GM15510 (cell line): Measurements from ENCODE around the gene HS3ST5.

ENCODE experiments used
- POLR2A ChIP-seq: IDR thresholded peaks from 3 replicates; pipeline ENCODE4 v1.6.1; 2011; ENCODE audit warnings: borderline replicate concordance; ENCODE audit not compliant: insufficient read length; ENCODE audit errors: extremely low read depth

Gene HS3ST5

DNA sequence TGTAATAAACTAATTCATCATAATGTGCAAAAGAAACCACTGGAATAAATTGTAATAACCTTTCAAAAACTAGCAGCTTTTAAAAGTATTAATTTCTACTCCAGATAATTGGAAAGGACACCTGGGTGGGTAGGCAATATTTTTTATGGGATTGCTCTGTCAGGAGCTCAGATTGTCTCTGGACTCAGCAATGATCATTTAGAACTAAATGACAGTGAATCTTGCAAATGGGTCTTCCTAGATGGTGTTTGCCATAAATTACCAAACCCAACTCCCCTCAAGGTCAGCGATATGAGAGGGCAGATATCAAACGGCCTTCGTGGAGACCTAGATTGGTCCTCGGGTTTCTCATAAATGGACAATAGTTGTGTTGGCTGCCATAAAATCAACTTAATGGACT lies 181.9 kb downstream of the HS3ST5 start:
- no peak for TF ChIP-seq POLR2A

DNA sequence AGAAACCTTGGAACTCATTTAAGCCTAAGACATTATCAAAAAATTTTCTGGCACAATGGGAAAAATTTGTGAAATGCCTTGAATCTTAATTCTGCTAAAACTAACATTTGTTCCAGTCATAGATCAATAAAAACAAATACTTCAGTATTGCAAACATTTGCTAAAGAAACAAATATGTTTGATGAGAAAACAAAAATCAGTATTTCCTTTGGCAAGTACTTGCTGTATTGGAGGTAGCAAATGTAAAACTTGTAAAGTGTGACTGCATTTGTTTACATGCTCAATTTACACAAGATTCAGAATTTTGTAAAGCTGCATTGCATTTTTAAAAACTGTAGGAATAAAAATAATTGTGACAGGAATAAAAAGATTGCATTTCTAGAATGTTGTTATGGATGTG lies 183.1 kb downstream of the HS3ST5 start:
- TF ChIP-seq POLR2A = no peak

DNA sequence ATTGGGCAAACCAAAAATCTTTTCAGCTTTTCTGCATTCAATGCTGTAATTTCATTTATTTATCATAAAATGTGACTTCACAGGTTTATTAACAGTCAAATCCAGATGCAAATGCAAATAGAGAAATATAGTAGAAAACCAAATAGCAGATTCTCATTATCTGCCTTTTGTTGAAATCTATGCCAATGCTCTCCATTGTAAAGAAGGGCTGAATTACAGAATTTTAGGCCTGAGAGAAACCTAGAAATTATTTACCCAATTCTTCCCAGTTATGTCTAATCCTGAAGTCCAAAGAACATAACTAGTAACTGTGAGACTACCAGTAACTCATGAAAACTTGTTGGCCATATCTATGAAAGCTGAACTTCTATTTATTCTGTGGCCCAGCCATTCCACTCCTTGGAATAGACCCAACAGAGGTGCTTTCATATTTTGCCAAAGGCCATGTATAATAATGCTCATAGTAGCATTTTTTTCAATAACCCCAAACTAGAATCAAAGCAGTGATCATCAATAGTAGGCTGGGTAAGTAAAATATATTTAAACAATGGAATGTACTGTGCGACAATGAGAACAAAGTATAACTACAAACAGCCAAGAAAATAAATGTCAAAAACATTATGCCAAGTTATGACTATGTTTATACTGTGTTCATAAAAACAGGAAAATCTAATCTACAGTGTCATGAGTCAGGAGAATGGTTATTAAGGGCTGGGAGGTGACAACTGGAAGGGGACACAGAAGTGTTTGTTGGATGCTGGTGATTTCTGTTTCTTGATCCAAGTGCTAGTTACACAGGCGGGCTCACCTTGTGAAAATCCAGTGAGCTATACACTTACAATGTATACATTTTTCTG lies 183.8 kb downstream of the HS3ST5 start:
- TF ChIP-seq POLR2A = no peak

DNA sequence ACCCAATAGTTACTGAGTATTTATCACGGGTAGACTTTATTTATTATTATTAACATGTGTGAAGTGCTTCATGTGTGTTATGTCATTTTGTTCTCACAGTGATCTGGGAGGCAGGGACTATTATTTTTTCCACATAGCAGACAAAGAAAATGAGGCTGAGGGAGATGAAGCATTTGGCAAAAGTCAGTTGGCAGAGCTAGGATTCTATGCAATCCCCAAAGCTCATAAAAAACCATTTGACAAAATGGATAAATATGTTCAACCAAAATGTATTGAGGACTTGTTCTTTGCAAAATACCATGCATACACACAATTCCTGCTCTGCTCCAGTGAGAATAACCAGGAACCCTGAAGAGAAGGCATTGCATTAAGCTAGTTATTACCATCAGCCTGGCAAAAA lies 184.4 kb downstream of the HS3ST5 start:
- TF ChIP-seq POLR2A = no peak

DNA sequence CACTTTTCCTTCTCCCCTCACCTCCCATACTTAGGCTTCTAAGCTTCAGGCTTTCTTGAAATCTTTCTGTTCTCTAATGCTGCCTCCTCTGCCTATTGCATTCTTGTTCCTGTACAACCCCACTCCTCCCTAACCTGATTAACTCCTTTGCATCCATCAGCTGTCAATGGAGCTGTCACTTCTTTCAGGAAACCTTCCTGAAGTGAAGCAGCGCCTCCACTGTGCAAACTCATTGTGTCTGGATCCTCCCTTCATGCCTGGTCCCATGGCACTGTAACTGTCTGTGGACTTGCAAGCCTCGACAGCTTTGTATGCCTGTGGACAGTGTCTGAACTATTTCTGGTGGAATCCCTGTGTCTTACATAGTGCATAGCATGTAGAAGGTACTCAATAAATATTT lies 185.0 kb downstream of the HS3ST5 start:
- TF ChIP-seq POLR2A = no peak

DNA sequence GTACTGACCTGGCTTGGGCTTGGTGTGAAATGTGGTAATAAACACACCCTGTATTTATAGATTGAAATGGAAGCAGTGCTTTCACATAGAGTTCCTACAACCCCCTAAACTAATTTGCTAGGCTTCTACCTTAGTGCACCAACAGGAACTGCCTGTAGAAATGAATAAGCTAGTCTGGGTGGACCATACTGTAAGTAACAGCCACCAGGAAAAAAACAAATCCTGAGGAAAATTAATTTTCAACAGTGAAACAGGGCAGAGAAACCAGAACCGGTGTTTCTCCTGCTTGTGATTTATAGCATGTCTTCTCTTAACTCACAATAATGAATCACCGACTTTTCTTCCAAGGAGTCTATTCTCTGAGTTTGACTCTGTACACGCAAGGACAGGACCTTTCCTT lies 187.1 kb downstream of the HS3ST5 start:
- TF ChIP-seq POLR2A = no peak

DNA sequence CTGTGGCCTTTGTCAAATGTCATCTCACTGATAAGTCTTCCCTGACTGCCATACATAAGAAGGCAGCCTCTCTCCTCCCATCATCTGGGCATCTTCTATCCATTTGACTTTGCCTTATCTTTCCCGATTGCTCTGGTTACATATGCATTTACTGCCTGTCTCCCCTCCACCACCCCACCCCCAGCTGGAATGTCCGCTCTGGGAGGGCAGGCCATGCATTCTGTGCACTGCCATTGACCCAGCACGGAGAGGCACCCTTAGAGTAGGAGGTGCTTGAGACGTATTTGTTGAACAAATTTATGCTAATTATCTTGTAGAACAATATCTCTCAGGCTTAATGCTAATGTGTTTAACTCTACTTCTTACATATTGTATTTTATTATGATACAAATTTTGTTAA lies 188.0 kb downstream of the HS3ST5 start:
- no peak for TF ChIP-seq POLR2A

DNA sequence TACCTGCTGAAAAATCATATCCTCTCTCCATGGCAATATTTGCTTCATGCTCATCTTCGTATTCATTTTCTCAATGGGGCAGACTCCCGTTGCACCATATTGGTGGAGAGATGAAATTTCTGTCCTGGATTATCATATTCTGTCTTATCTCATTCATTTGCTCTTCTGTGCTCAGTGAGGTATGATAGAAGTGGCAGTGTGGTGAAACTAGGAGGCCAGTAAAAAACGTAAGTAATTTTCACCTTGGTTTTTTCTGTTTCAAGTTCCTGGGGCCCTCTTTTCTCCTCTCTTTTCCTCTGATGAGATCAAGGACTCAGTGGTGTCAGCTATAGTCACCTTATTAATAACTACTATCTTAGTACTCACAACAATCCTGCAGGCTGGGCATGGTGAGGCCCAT lies 189.4 kb downstream of the HS3ST5 start:
- TF ChIP-seq POLR2A = no peak

DNA sequence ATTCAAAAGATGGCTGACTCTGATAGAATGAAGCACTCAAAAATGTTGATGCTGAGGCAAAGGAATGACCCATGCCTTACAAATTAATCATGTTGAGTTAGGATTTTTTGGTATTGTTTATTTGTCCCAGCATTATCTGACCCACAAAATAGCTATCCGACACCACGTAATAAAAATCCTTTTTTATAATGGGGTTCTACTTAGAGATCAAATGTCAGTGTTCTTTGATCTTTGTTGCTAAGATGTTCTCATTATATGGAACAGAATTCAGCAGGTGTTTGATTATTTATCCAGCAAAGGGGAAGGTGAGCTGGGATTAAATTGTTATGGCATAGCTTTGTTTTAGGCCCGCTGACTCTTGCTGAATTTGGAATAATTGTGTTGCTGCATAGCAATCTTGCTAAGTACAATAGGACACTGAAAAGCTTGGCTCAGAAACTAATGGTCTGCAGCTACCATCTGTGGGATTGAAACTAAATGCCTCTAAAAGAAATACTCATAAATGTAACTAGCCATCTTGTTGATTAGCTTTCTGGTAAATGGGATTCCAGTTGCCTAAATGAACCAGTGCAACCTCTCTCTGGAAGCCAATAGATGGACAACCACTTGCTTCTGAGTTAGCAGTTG lies 191.6 kb downstream of the HS3ST5 start:
- no peak for TF ChIP-seq POLR2A

DNA sequence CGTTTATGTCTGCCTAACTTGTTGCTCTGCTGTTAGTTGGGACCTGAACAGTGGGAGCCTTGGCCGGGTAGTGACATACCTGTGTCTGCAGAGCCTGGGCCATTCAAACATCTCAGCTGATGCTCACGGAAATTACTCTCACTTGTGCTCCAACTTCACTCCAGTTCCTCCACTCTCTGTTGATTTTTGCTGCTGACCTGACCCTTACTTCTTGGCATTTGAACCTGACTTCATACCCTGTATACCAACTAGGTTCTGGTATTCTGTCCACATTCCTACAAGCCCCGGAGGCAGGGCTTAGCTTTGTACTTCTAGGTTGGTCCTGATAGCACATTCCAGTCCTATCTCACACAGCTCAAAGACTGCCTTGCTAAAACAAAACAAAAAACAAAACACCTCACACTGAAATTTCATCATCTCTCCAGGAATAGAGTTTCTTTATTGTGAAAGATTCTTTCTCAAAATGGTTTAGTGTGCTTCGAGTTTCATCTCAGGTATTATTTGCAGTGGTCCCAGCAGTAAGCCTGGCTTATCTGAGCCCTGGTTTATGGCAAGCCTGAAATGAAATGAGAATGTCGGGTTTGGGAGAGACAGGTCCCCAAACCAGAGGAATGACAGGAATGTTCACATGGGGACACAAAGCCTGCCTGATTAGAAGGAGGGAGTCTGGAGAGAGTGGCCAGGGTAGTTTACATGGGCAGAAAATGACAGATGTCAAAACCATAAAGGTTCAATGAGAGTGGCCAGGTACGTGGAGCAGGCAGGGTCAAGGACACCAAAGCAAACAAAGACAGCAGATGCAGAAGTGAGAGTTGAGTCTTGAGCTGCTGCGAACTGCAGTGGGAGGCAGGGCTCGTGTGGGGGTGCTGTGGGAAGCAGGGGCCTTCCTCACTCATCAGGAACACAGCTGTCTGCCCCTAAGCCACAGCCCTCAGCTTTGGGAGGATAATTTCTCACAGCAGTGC lies 197.7 kb downstream of the HS3ST5 start:
- no peak for TF ChIP-seq POLR2A

DNA sequence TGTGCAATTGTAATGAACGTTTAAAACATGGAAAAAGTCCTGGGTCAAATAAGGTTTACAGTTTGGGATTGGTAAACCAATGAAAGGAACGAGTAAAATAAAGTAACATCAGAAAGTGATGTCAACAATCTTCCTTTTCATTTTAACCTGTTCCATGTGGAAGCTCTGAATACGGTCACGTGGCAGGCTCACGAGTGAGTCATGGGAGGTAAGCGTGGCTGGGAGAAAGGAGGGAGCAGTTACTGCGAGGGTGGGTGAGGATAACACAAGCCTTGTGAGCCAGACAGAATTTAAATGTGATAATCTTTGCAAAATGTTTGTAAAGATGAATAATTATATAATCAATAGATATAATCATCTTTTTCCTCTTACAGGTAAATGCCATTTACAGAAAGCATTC lies 200.6 kb downstream of the HS3ST5 start:
- no peak for TF ChIP-seq POLR2A

DNA sequence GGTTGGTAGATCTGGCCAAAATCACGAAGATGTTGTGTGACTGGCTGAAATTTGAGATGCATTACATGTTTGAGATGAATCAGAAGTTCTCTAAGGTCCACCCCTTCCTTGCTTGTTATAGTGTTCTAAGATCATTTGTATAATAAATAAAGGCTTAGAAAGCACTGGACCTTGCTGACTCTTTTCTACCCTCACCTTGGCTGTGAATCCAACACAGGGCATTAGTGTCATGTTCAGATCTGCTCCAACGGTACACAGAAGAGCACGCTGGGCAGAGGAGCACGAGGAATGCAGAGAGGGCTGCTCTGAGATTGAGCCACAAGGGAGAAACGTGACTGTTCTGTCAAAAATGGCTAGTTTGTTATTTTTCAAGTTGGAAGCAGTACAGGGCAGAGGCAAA lies 202.4 kb downstream of the HS3ST5 start:
- no peak for TF ChIP-seq POLR2A

DNA sequence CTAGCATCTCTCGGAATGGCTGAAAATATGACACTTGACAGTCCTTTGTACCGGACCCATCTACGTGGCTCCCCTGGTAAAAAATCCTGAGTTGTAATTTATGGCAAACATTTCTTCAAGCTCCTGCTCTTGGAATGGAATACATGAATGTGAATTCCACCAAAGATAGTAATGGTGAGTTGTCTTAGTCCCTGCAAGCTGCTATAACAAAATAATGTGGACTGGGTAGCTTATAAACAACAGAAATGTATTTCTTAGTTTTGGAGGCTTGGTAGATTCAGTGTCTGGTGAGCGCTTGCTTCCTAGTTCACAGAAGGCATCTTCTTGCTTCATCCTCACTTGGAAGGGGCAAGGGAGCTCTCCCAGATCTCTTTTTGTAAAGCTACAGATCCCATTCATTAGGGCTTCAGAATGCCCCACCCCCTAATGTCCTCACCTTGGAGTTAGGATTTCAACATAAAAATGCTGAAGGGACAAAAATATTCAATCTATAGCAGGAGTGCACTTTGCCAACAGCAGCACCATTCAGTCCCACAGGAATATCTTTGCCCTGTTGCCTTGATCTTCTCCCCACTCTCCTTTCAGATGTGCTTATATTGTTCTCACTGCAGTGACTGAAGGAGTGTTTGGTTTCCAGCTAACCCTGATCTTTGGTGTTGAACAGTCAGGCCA lies 204.1 kb downstream of the HS3ST5 start:
- no peak for TF ChIP-seq POLR2A

DNA sequence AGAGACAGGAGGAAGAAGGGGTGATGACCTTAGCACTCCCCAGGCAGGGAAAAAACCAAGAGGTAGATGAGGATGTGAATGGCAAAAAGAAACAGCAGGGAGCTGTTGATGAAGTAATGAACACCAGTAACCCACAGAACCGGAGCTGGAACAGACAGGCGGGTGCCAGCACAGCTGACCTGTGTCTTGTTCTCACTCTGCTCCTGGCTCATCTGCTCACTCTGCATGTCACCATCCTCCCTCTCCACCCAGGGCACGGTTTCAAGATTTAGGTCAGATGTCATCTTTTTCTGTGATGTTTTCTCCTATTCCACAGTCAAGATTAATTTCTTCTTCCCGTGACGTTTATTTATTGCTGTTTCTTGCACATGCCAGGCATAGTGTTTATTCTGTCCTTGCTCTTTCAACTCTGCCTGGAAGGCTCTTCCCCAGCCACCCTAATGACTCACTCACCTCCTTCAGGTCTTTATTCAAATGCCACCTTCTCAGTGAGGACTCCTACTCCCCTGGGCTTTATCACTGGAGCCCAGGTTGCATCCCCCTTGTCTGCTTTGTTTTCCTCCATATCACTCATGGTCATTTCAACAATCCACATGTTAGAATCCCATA lies 207.4 kb downstream of the HS3ST5 start:
- no peak for TF ChIP-seq POLR2A
